ENCODE measurements around the gene TACO1.

Gene TACO1

GRCh38 chr17:63611354-63611753 is 10.7 kb downstream of the TACO1 start:
- Histone ChIP-seq H4K20me1 (ENCODE audit: control insufficient read depth, insufficient read depth, low read depth, low read length) (no peaks in the 10 kb centered on the region; the same call in none of the 2 replicates), H3K36me3 (ENCODE audit: control insufficient read depth, low read length) (peaks cover 23% of the 10 kb centered on the region), H3K9me3 (ENCODE audit: control insufficient read depth, insufficient read depth, low read length) (no peaks in the 10 kb centered on the region), H3K79me2 (ENCODE audit: control insufficient read depth, low read length) (no peaks in the 10 kb centered on the region), H3K4me3 (ENCODE audit: low read length) (no peak overlapping the region), H3K4me1 (ENCODE audit: control insufficient read depth, low read length) (peaks cover 6% of the 10 kb centered on the region; the same call in 1 of the 2 replicates), H3F3A (ENCODE audit: control insufficient read depth, insufficient read depth) (peaks cover 10% of the 10 kb centered on the region), H3K27ac (ENCODE audit: low read depth, low read length) (no peak overlapping the region), H3K27me3 (ENCODE audit: control insufficient read depth, low read length) (no peaks in the 10 kb centered on the region), H3K4me2 (ENCODE audit: low read length) (no peak overlapping the region), H3K9me2 (replicated peaks; ENCODE audit: control insufficient read depth, low read length) (no peaks in the 10 kb centered on the region)
- TF ChIP-seq EZH2phosphoT487 (IDR thresholded peaks at IDR 0.05; ENCODE audit: borderline replicate concordance, low read length): no peak
- TF ChIP-seq, protein P1, sequence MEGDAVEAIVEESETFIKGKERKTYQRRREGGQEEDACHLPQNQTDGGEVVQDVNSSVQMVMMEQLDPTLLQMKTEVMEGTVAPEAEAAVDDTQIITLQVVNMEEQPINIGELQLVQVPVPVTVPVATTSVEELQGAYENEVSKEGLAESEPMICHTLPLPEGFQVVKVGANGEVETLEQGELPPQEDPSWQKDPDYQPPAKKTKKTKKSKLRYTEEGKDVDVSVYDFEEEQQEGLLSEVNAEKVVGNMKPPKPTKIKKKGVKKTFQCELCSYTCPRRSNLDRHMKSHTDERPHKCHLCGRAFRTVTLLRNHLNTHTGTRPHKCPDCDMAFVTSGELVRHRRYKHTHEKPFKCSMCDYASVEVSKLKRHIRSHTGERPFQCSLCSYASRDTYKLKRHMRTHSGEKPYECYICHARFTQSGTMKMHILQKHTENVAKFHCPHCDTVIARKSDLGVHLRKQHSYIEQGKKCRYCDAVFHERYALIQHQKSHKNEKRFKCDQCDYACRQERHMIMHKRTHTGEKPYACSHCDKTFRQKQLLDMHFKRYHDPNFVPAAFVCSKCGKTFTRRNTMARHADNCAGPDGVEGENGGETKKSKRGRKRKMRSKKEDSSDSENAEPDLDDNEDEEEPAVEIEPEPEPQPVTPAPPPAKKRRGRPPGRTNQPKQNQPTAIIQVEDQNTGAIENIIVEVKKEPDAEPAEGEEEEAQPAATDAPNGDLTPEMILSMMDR (IDR thresholded peaks at IDR 0.05; ENCODE audit: low read depth, low read length, poor library complexity, severe bottlenecking): no peak

GRCh38 chr17:63613663-63614062 is 13.0 kb downstream of the TACO1 start:
- H4K20me1 ChIP-seq (ENCODE audit: control insufficient read depth, insufficient read depth, low read depth, low read length): no peaks in the 10 kb centered on the region; the same call in 1 of the 2 replicates
- no peak overlapping the region for H3K27ac ChIP-seq (ENCODE audit: low read depth, low read length)
- peaks cover 3% of the 10 kb centered on the region for H3K36me3 ChIP-seq (ENCODE audit: control insufficient read depth, low read length)
- H3K4me2 ChIP-seq (ENCODE audit: low read length): no peak overlapping the region
- H3K4me3 ChIP-seq (ENCODE audit: low read length): no peak overlapping the region
- no peaks in the 10 kb centered on the region for H3K9me3 ChIP-seq (ENCODE audit: control insufficient read depth, insufficient read depth, low read length)
- peaks cover 10% of the 10 kb centered on the region for H3F3A ChIP-seq (ENCODE audit: control insufficient read depth, insufficient read depth)
- H3K79me2 ChIP-seq (ENCODE audit: control insufficient read depth, low read length): no peaks in the 10 kb centered on the region
- no peaks in the 10 kb centered on the region for H3K9me2 ChIP-seq (replicated peaks; ENCODE audit: control insufficient read depth, low read length)
- peaks cover 5% of the 10 kb centered on the region; the same call in 1 of the 2 replicates for H3K27me3 ChIP-seq (ENCODE audit: control insufficient read depth, low read length)
- H3K4me1 ChIP-seq (ENCODE audit: control insufficient read depth, low read length): peaks cover 6% of the 10 kb centered on the region; the same call in 1 of the 2 replicates
- TF ChIP-seq EZH2phosphoT487 (IDR thresholded peaks at IDR 0.05; ENCODE audit: borderline replicate concordance, low read length): no peak
- TF ChIP-seq, protein P1 (IDR thresholded peaks at IDR 0.05; ENCODE audit: low read depth, low read length, poor library complexity, severe bottlenecking): no peak

DNA sequence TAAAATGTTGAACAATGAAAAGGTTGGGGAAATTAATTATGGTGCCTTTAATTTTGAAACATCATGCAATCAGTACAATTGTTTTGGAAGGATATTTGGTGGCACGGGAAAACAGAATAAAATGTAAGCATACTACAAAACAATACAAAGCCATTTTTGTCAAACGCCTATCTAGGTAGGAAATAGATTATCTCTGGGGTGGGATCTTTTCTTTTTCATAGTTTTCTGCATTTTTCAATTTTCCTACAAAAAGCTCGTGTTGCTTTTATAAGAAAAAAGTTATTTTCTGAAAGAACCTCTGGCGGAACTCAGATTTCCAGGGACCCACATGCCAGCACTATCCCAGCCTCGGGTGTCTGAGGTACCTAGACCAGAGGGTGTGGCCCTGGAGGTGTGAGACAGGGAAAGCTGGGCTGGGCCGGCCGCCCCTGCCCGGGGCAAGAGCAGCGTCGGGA is 20.6 kb downstream of the TACO1 start:
- H3K4me2 ChIP-seq (ENCODE audit: low read length): peak overlapping the region; percentile 77
- H4K20me1 ChIP-seq (ENCODE audit: control insufficient read depth, insufficient read depth, low read depth, low read length): peaks cover 8% of the 10 kb centered on the region; the same call in 1 of the 2 replicates
- H3F3A ChIP-seq (ENCODE audit: control insufficient read depth, insufficient read depth): no peaks in the 10 kb centered on the region; the same call in 1 of the 2 replicates
- no peak for TF ChIP-seq EZH2phosphoT487 (IDR thresholded peaks at IDR 0.05; ENCODE audit: borderline replicate concordance, low read length)
- TF ChIP-seq, protein P1 (IDR thresholded peaks at IDR 0.05; ENCODE audit: low read depth, low read length, poor library complexity, severe bottlenecking): no peak
- no peaks in the 10 kb centered on the region for H3K9me2 ChIP-seq (replicated peaks; ENCODE audit: control insufficient read depth, low read length)
- peaks cover 35% of the 10 kb centered on the region for H3K79me2 ChIP-seq (ENCODE audit: control insufficient read depth, low read length)
- H3K36me3 ChIP-seq (ENCODE audit: control insufficient read depth, low read length): 0 out of 2 replicates have a peak, but pooled peaks cover 4% of the 10 kb centered on the region
- peak overlapping the region; percentile 44 for H3K27ac ChIP-seq (ENCODE audit: low read depth, low read length)
- peak overlapping the region; percentile 71 for H3K4me3 ChIP-seq (ENCODE audit: low read length)
- H3K27me3 ChIP-seq (ENCODE audit: control insufficient read depth, low read length): peaks cover 5% of the 10 kb centered on the region; the same call in 1 of the 2 replicates
- H3K9me3 ChIP-seq (ENCODE audit: control insufficient read depth, insufficient read depth, low read length): no peaks in the 10 kb centered on the region
- peaks cover 26% of the 10 kb centered on the region for H3K4me1 ChIP-seq (ENCODE audit: control insufficient read depth, low read length)
